A673 (cell line): ENCODE results near the gene JMJD8.

Experiments
- CTCF ChIP-seq: fragments of 300-800, 200-600 bp; sonication (generic); conservative IDR thresholded peaks from 2 replicates; pipeline ENCODE4 v1.5.1; 2017; ENCODE audit warnings: low read depth, mild to moderate bottlenecking, antibody characterized with exemption, low read length, moderate library complexity, mixed read lengths
- EZH2 ChIP-seq: fragments of 200-600 bp; sonication (generic); IDR thresholded peaks from 2 replicates; pipeline ENCODE4 v1.6.1; 2017; ENCODE audit warnings: borderline replicate concordance, low read depth, mild to moderate bottlenecking, mixed read lengths, antibody characterized with exemption, low read length; ENCODE audit not compliant: poor library complexity, severe bottlenecking

DNA sequence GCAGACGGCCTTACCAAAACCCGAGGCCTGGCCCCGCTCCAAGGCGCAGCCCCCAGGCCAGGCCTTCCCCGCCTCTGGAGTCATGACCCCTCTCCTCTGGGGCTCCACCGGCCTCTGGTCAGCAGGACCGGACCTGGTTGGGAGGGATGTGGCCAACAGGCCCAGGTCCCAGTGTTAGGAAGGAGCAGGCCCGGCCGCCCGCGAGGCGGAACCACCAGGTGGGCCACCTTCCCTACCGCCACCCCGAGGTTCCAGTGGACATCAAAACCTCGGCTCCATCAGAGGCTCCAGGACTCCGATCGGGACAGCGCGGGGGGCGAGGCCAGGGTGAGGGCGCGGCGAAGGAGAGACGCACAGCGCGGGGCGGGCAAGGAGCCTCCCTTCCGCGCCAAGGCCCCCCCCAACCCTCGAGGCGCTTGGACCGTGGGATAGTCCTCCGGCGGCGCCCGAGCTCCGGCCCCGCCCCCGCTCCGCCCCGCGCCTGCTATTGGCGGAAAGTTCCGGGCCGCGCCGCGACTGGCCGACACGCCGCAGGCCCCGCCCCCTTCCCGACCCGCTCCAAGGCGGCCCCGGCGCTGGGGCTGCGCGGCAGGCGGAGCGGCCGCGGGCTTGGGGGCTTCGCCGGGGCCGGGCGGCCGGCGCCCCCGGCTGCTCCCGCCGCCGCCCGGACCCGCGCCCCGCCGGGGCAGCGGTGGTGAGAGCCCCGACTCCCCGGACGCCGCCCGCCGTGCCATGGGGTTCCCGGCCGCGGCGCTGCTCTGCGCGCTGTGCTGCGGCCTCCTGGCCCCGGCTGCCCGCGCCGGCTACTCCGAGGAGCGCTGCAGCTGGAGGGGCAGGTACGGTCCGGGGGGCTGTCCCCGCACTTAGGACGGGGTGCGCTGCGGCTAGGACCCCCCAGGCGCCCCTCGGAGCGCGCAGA, 30.7 kb upstream of the JMJD8 start, which contains the start of gene METRN:
- no peak for TF ChIP-seq EZH2
- no peak for TF ChIP-seq CTCF
